ENCODE measurements around the gene PLCH1. TPM values are rescaled to one million over a fixed set of nuclear protein-coding genes. Genes with fewer than 3 reads are reported as not detected.

PLCH1 gene
- total and polyA plus RNA-seq, 2 of the 8 experiments (the other 6 are each of a cell fraction or from before 2014, with no cell fraction given): 5.8 to 17.2 TPM

DNA sequence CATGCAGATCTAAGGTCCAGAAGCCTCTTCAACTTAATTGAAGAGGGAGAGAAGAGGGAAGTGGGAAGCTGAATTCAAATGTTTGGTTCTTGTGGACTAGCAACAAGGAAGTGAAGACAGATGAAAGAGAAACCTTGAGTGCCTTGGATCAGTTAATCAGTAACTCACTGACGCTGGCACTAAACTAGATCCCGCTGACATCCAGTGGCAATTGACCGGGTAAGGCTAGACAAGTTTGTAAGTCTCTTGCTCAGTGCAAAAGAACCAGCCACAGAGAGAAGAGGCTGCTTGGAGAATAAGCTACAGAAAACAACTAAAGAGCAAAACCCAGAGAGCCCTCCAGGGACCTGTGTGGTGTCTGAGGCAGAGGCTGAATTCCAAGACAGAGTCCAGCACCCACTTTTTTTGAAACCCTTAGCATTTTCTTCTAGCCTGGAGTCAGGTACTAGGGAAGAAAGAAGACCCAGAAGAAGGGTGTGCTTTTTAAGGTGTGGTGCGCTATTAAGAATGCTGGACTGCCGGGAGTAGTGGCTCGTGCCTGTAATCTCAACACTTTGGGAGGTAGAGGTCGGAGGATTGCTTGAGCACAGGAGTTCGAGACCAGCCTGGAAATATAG lies 6.9 kb downstream of the PLCH1 start:
- H3K27ac ChIP-seq (ENCODE audit: low read depth, low read length): no peak overlapping the region
- H3K4me3 ChIP-seq (ENCODE audit: extremely low read depth in 1 of 4, insufficient read depth in 2 of 4, low read depth in 3 of 4, low read length in 4 of 4): no peak overlapping the region
- H3K9ac ChIP-seq (replicated peaks in 1 of 4; ENCODE audit: extremely low read depth in 1 of 4, low read depth in 3 of 4, low read length in 3 of 4): no peak overlapping the region
- H2AK5ac ChIP-seq (ENCODE audit: low read depth, low read length): no peak overlapping the region
- H3K14ac ChIP-seq (ENCODE audit: insufficient read length): no peak overlapping the region
- H3K79me1 ChIP-seq (ENCODE audit: low read depth, low read length): no peaks in the 10 kb centered on the region
- H3K23ac ChIP-seq (ENCODE audit: insufficient read length): no peak overlapping the region
- no peak overlapping the region for H2BK120ac ChIP-seq (replicated peaks; ENCODE audit: low read depth, low read length)
- no peaks in the 10 kb centered on the region for H4K20me1 ChIP-seq (replicated peaks in 1 of 2; ENCODE audit: control insufficient read depth in 1 of 2, insufficient read depth in 2 of 2, low read length in 2 of 2)
- 90% methylated on average over 6 of the region's 8 CpGs; no CpG with 5 or more reads in 1 of the 2 experiments for WGBS, 2 experiments (ENCODE audit: extremely low coverage in 1 of 2, insufficient coverage in 1 of 2, insufficient read length in 1 of 2, insufficient replicate concordance in 2 of 2, low coverage in 1 of 2, low lambda C conversion rate in 2 of 2, missing lambda C conversion rate in 1 of 2)
- no peak overlapping the region for H4K91ac ChIP-seq (replicated peaks; ENCODE audit: insufficient read length, low read length)
- no peaks in the 10 kb centered on the region for H3K36me3 ChIP-seq (ENCODE audit: control insufficient read depth in 2 of 4, insufficient read depth in 4 of 4, low read length in 3 of 4)
- H3K56ac ChIP-seq (replicated peaks; ENCODE audit: insufficient read length, low read depth, low read length): no peak overlapping the region
- ChIA-PET CTCF (ENCODE audit: partially characterized antibody) (interaction anchor here (1.3 to 2.3 kb wide), 3 partner anchors 11 to 27 kb away, joined by 4 to 8 read pairs (median 6); no protein-coding TSS in a partner anchor), POLR2A (ENCODE audit: partially characterized antibody) (no interaction called here)
- H2BK5ac ChIP-seq (ENCODE audit: low read depth, low read length): no peak overlapping the region
- DNase-seq (ENCODE audit: low read depth in 1 of 2, low spot score in 2 of 2) (no peak), FAIRE-seq (no peak)
- TF ChIP-seq, protein P1, sequence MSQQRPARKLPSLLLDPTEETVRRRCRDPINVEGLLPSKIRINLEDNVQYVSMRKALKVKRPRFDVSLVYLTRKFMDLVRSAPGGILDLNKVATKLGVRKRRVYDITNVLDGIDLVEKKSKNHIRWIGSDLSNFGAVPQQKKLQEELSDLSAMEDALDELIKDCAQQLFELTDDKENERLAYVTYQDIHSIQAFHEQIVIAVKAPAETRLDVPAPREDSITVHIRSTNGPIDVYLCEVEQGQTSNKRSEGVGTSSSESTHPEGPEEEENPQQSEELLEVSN (IDR thresholded peaks at IDR 0.05): no peak
- TF ChIP-seq CHD1 (IDR thresholded peaks at IDR 0.05; ENCODE audit: low read depth, low read length) (no peak), BCL11A (IDR thresholded peaks at IDR 0.05; ENCODE audit: low read depth in 2 of 2, low read length in 2 of 2) (no peak), TBP (IDR thresholded peaks at IDR 0.05; ENCODE audit: low read depth, low read length) (no peak), YY1 (IDR thresholded peaks at IDR 0.05; ENCODE audit: low read depth, low read length) (no peak), RFX5 (IDR thresholded peaks at IDR 0.05; ENCODE audit: borderline replicate concordance, low read depth, low read length) (no peak), SIN3A (conservative IDR thresholded peaks at IDR 0.05 in 1 of 2, IDR thresholded peaks at IDR 0.05 in 1 of 2; ENCODE audit: low read depth in 1 of 2, low read length in 2 of 2) (no peak), TCF12 (IDR thresholded peaks at IDR 0.05; ENCODE audit: low read depth, low read length) (no peak), ASH2L (IDR thresholded peaks at IDR 0.05; ENCODE audit: low read length) (no peak)
- H2BK20ac ChIP-seq (ENCODE audit: low read length): no peak overlapping the region
- no peak overlapping the region for H4K8ac ChIP-seq (ENCODE audit: extremely low read depth, insufficient read depth, low read length)
- H3K9me3 ChIP-seq (ENCODE audit: insufficient read depth in 2 of 2, low read depth in 1 of 2, low read length in 1 of 2): no peaks in the 10 kb centered on the region
- H3K4ac ChIP-seq (replicated peaks; ENCODE audit: insufficient read length, low read depth, low read length): no peak overlapping the region
- H3K4me1 ChIP-seq (replicated peaks in 1 of 4; ENCODE audit: control insufficient read depth in 3 of 4, insufficient read depth in 4 of 4, low read length in 3 of 4): peaks cover 0 to 4% (median 1%) of the 10 kb centered on the region in 4 experiments; a peak in 2 of 7 replicates
- H2AFZ ChIP-seq (ENCODE audit: low read length): no peak overlapping the region
- no peak overlapping the region for H2BK12ac ChIP-seq (ENCODE audit: low read depth, low read length)
- no peak overlapping the region for H3K18ac ChIP-seq (ENCODE audit: extremely low read depth, low read length)
- H3K23me2 ChIP-seq (ENCODE audit: low read depth, low read length): no peaks in the 10 kb centered on the region; the same call in 1 of the 2 replicates
- H3K27me3 ChIP-seq (replicated peaks in 1 of 4; ENCODE audit: control insufficient read depth in 3 of 4, extremely low read depth in 1 of 4, insufficient read depth in 3 of 4, low read length in 3 of 4): no peaks in the 10 kb centered on the region
- no peak overlapping the region for H4K5ac ChIP-seq (ENCODE audit: insufficient read length, low read depth, low read length)
- H3K4me2 ChIP-seq (ENCODE audit: insufficient read depth in 1 of 2, low read depth in 2 of 2, low read length in 2 of 2): no peak overlapping the region
- no peak overlapping the region for H2BK15ac ChIP-seq (ENCODE audit: low read length)
- peaks cover 0 to 63% of the 10 kb centered on the region in 2 experiments; a peak in 2 of 4 replicates for H3K79me2 ChIP-seq (ENCODE audit: control insufficient read depth in 1 of 2, insufficient read depth in 2 of 2, low read length in 2 of 2)

All from H1 (cell line).